ENCODE measurements around the gene CD274. TPM values are rescaled to one million over a fixed set of nuclear protein-coding genes. Genes with fewer than 3 reads are reported as not detected.
A peak's percentile ranks its signal among the peaks of the same experiment; 100 is the strongest.

Gene CD274
- total and polyA plus RNA-seq, 8 donors = 0.46 to 33.3 (median 1.5) TPM; not detected in 2

DNA sequence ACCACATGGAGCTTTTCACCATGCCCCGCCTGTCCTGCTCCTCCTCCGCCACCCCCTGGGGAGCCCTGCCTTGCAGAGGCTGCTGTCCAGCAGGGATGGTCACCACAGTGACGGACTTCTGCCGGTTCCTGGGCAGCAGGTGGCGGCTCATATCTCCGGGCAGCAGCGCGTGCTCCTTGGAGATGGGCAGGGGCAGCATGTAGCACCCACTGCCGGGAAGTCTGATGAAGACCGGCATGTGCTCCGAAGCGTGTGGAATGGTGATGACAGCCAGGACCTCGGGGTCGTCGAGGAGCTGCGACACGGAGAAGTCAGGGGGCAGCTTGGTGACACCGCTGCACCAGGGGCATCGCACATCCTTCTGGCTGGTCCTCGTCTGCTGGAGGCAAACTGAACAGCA lies 31.9 kb upstream of the CD274 start:
- peaks cover 0 to 17% (median 10%) of the 10 kb centered on the region in 4 donors for H3K36me3 ChIP-seq
- no peak overlapping the region for H3K27ac ChIP-seq
- intact Hi-C loops (cut with DNase I; ENCODE audit: low total_unique reads) = no loop called here
- DNase-seq = no peak
- no peak for TF ChIP-seq POLR2A (IDR thresholded peaks at IDR 0.05)
- TF ChIP-seq POLR2AphosphoS5 (IDR thresholded peaks at IDR 0.05) = no peak
- TF ChIP-seq EP300 (IDR thresholded peaks at IDR 0.05) = no peak
- TF ChIP-seq, protein P1, sequence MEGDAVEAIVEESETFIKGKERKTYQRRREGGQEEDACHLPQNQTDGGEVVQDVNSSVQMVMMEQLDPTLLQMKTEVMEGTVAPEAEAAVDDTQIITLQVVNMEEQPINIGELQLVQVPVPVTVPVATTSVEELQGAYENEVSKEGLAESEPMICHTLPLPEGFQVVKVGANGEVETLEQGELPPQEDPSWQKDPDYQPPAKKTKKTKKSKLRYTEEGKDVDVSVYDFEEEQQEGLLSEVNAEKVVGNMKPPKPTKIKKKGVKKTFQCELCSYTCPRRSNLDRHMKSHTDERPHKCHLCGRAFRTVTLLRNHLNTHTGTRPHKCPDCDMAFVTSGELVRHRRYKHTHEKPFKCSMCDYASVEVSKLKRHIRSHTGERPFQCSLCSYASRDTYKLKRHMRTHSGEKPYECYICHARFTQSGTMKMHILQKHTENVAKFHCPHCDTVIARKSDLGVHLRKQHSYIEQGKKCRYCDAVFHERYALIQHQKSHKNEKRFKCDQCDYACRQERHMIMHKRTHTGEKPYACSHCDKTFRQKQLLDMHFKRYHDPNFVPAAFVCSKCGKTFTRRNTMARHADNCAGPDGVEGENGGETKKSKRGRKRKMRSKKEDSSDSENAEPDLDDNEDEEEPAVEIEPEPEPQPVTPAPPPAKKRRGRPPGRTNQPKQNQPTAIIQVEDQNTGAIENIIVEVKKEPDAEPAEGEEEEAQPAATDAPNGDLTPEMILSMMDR (IDR thresholded peaks at IDR 0.05) = no peak
- no peaks in the 10 kb centered on the region for H3K9me3 ChIP-seq
- H3K27me3 ChIP-seq = no peaks in the 10 kb centered on the region
- H3K4me1 ChIP-seq = no peaks in the 10 kb centered on the region
- 93 to 99% (median 97%) methylated on average over 17 to 20 of the region's 20 CpGs for WGBS, 5 donors
- H3K4me3 ChIP-seq = no peak overlapping the region

DNA sequence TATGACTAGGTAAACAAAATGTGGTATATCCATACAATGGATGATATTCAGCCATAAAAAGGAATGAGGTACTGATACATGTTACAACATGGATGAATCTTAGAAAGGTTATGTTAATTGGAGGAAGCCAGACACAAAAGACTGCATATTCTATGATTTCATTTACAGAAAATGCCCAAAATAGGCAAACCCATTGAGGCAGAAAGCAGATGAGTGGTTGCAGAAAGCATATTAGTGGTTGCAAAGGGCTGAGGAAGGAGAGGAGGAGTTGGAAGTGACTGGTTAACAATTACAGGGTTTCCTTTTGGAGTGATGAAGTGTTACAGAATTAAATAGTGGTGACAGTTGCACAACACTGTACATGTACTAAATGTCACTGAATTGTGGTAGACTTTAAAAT lies 30.4 kb upstream of the CD274 start:
- intact Hi-C loops (cut with DNase I; ENCODE audit: low total_unique reads) = no loop called here
- no peaks in the 10 kb centered on the region for H3K9me3 ChIP-seq
- H3K4me3 ChIP-seq = no peak overlapping the region
- no peak overlapping the region for H3K27ac ChIP-seq
- H3K4me1 ChIP-seq = no peaks in the 10 kb centered on the region
- no peak for DNase-seq
- H3K27me3 ChIP-seq = no peaks in the 10 kb centered on the region
- H3K36me3 ChIP-seq = peaks cover 0 to 15% (median 10%) of the 10 kb centered on the region in 4 donors
- TF ChIP-seq, protein P1 (IDR thresholded peaks at IDR 0.05) = no peak
- TF ChIP-seq EP300 (IDR thresholded peaks at IDR 0.05) = no peak
- TF ChIP-seq POLR2A (IDR thresholded peaks at IDR 0.05) = no peak
- no peak for TF ChIP-seq POLR2AphosphoS5 (IDR thresholded peaks at IDR 0.05)

DNA sequence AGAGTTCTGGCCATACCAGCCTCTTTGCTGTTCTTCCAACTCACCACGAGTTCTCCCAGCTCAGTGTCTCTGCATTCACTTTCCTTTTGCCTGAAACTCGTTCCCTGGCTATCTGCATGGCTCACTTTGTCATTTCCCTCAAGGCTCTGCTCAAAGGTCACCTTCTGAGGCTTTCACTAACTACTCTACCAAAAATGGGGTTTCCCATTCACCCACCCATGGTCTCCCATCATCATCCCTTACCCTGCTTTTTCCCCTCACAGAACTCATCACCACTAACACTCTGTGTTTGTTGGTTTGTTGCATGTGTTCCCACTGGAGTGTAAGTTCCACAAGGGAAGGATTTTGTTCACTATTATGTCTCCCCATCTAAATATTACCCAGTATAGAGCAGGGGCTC lies 29.2 kb upstream of the CD274 start:
- Histone ChIP-seq H3K27me3 (no peaks in the 10 kb centered on the region), H3K9me3 (no peaks in the 10 kb centered on the region), H3K4me3 (no peak overlapping the region), H3K4me1 (no peaks in the 10 kb centered on the region), H3K27ac (no peak overlapping the region), H3K36me3 (peaks cover 0 to 15% (median 10%) of the 10 kb centered on the region in 4 donors)
- WGBS, 5 donors = 67 to 83% (median 78%) methylated on average over 2 of the region's 2 CpGs
- no peak for TF ChIP-seq EP300 (IDR thresholded peaks at IDR 0.05)
- intact Hi-C loops (cut with DNase I; ENCODE audit: low total_unique reads) = no loop called here
- DNase-seq = no peak

DNA sequence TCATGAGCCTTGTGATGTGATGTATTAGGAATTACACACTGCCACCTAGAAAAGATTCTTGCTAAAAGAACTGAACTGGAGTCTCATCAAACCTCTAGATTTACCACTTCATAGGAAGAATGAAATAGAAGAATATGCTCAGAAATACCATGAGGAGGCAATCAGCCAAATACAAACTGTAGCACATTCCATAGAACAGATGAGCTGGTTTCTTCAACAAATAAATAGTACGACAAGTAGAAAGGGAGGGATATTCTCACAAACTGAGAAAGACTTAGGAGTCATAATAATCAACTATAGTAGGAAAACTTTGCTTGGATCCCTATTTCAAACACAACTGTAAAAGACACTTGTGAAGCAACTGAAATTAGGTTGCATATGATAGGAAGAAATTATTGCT lies 28.1 kb upstream of the CD274 start:
- no peaks in the 10 kb centered on the region for H3K4me1 ChIP-seq
- 87 to 92% (median 90%) methylated on average over 1 of the region's 1 CpG for WGBS, 5 donors
- H3K27ac ChIP-seq = no peak overlapping the region
- no peak for TF ChIP-seq POLR2AphosphoS5 (IDR thresholded peaks at IDR 0.05)
- no peak for TF ChIP-seq POLR2A (IDR thresholded peaks at IDR 0.05)
- TF ChIP-seq, protein P1 (IDR thresholded peaks at IDR 0.05) = no peak
- no peak for TF ChIP-seq EP300 (IDR thresholded peaks at IDR 0.05)
- peaks cover 0 to 15% (median 15%) of the 10 kb centered on the region in 4 donors for H3K36me3 ChIP-seq
- no peak overlapping the region for H3K4me3 ChIP-seq
- no peak for DNase-seq
- intact Hi-C loops (cut with DNase I; ENCODE audit: low total_unique reads) = no loop called here
- no peaks in the 10 kb centered on the region for H3K9me3 ChIP-seq
- no peaks in the 10 kb centered on the region for H3K27me3 ChIP-seq

DNA sequence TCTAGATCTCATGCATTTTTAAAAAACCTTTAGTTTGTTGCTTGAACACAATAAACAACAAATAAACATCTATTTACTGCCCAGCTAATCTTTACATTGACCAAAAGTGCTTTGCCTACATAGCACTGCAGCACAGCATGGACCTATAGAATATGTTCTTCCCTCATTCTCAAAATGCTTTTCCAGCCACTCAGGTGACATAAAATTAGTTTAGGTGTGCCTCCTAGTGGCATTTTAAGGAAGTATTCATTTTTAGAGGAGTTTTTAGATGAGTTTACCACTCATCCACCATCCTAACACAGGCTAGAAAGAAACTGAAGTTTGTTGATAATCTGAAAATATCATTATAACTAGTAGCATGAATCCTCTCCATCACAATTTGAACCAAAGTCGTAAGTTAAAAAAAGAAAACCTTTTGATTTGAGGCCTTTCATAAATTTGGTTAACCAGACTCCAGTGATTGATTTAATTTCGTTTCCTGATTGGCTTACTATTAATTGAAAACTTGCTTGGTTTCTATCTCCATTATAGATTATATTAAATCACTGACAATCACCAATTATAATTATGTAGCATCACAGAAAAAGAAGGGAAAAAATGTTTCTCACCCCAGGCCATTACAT lies 25.2 kb upstream of the CD274 start:
- TF ChIP-seq, protein P1 (IDR thresholded peaks at IDR 0.05) = peak in 3 of 7 experiments; percentile 13 to 25 (median 20)
- TF ChIP-seq POLR2AphosphoS5 (IDR thresholded peaks at IDR 0.05) = no peak
- no peaks in the 10 kb centered on the region for H3K27me3 ChIP-seq
- H3K4me3 ChIP-seq = no peak overlapping the region
- peaks cover 0 to 18% (median 11%) of the 10 kb centered on the region in 4 donors for H3K36me3 ChIP-seq
- H3K9me3 ChIP-seq = no peaks in the 10 kb centered on the region
- no peak overlapping the region for H3K27ac ChIP-seq
- H3K4me1 ChIP-seq = no peaks in the 10 kb centered on the region
- peak in 1 of 2 donors; percentile 12 for DNase-seq
- WGBS, 5 donors = 63 to 93% (median 91%) methylated on average over 2 of the region's 2 CpGs
- intact Hi-C loops (cut with DNase I; ENCODE audit: low total_unique reads) = no loop called here

Measured in stomach (tissue), 9 donors.